ENCODE measurements around the gene RPS6KB2. TPM values are rescaled to one million over a fixed set of nuclear protein-coding genes. Genes with fewer than 3 reads are reported as not detected.

Gene RPS6KB2
- total RNA-seq, 4 donors from 2014 or later = 22.2 to 35.4 (median 27.0) TPM

DNA sequence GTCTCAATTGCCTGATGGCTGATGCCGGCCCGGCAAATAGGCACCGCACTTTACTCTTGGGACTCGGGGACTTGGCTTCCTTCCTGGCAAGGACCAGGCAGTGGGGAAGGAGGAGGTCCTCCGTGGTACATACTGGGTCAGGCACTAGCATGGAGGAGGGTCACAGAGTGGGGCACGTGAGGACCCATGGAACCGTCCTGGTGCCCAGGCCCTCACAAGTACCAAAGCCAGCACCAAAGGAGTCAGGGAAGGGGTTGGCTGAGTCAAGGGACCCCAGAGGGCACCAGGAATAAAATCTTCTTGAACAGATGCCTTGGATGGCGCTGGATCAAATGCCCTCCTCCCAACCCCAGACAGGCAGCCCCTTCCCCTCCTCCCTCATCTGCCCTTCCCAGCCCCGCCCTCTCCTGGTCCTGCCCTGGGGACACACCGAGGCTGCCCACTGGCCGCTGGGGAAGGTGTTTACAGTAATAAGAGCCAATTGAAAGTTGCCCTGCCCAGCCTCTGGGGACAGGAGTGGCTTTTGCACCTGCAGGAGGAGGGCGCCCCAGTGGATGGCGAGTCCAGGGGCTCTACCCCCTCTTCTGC is 18.4 kb upstream of the RPS6KB2 start:
- TF ChIP-seq, protein P1, sequence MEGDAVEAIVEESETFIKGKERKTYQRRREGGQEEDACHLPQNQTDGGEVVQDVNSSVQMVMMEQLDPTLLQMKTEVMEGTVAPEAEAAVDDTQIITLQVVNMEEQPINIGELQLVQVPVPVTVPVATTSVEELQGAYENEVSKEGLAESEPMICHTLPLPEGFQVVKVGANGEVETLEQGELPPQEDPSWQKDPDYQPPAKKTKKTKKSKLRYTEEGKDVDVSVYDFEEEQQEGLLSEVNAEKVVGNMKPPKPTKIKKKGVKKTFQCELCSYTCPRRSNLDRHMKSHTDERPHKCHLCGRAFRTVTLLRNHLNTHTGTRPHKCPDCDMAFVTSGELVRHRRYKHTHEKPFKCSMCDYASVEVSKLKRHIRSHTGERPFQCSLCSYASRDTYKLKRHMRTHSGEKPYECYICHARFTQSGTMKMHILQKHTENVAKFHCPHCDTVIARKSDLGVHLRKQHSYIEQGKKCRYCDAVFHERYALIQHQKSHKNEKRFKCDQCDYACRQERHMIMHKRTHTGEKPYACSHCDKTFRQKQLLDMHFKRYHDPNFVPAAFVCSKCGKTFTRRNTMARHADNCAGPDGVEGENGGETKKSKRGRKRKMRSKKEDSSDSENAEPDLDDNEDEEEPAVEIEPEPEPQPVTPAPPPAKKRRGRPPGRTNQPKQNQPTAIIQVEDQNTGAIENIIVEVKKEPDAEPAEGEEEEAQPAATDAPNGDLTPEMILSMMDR (IDR thresholded peaks at IDR 0.05; ENCODE audit: low read depth) = no peak

DNA sequence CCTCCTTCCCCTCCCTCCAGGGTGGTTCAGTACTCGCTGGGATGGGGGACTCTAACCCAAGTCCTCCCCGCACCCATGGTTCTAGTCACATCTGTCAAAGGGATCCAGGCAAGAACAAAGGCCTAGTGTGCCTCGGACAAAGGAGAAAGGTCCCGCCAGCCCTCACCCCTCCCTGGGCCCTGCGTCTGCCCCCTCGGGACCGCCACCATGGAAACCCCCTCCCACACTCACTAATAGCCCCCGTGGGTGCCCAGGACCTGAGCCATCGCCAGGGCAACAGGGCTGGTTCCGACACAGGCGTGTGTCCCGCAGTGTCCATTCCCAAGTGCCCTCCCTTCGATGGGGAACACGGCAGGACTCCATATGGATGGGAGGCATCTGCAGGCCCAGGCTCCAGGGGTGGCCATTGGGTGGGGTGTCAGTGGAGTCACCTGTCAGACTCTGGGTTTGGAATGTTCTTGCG is 17.9 kb upstream of the RPS6KB2 start:
- TF ChIP-seq, protein P1 (IDR thresholded peaks at IDR 0.05; ENCODE audit: low read depth) = no peak

DNA sequence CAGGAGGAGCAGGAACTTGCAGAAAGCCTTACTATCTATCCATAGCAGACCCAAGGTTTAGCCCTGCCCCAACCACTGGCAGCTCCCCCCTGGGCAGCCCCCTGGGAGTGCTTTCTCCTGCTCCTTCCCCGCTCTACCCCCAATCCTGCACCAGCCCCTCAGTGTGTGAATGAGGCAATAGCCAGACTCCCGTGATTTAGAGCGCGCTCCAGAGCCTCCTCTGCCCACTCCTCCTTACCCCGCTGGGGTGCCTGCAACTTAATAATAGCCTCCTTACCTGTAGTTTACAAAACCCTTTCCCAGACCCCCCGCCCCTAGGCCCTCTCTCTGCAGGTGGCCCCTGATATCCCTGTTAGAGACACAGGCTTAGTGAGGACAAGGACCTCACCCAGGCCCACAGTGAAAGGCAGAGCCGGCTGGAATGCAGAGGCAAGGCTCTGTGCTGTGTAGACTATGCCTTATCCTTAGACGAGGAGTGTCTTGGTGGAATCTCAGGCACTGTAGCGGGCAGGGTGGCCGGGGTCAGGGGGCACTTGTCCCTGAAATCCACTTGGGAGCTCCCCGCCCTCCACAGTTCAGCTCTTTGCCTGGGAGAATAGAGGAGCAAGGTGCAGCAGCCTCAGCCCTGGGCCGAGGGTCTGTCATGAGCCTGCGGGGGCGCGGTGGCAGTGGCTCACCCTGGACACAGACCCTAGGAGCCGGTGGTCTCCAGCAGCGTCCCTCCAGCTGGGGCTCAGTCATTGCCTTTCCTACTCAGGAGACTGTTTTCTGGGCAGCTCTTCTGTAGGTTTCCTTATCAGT is 17.1 kb upstream of the RPS6KB2 start:
- TF ChIP-seq, protein P1 (IDR thresholded peaks at IDR 0.05; ENCODE audit: low read depth) = no peak

DNA sequence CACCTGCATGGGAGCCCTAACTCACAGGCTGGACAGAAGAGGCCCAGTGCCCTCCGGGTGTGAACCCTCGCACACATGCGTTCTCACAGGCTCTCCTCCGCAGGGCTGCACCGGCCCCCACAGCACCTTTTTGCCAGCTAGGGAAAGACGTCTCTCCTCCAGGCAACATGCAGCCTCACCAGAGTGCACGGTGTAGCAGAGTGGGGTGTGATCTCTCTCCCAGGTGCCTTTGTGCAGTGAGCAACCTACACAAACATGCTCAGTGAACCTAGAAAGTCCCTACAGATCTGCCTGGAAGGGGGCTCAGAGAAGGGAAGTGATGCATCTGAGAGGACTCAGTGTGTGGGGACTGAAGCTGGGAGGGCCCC is 16.5 kb upstream of the RPS6KB2 start:
- TF ChIP-seq, protein P1 (IDR thresholded peaks at IDR 0.05; ENCODE audit: low read depth) = no peak

DNA sequence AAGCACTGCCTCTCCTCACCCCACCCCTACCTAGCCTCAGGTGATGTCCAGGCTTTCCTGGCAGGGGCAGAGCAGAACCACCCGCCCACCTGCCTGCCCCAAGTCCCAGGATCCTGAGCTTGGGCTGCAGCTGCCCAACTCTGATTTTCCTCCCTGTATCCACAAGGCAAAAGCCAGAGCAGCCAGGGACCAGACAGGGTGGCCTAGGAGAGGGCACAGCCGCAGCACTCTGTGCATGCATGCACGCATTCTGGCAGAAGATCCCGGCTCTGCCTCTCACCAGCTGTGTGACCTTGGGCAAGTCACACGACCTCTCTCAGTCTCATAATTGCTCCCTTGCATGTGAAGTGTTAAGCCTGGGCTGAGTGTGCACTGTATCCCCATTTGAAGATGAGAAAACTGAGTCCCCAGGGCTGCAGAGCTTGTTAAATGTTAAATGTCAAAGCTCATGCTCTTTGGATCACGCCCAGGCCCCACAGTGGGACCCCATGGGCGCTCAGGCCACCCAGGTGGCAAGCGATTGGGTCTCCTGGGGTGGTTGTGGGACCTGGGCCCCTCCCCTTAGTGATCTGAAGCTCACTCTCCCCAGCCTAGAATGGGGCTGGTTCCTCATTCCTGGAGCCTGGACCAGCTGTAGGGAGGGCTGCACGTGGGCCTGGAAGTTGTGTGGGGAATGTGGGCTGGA is 15.7 kb upstream of the RPS6KB2 start:
- TF ChIP-seq, protein P1 (IDR thresholded peaks at IDR 0.05; ENCODE audit: low read depth) = no peak

DNA sequence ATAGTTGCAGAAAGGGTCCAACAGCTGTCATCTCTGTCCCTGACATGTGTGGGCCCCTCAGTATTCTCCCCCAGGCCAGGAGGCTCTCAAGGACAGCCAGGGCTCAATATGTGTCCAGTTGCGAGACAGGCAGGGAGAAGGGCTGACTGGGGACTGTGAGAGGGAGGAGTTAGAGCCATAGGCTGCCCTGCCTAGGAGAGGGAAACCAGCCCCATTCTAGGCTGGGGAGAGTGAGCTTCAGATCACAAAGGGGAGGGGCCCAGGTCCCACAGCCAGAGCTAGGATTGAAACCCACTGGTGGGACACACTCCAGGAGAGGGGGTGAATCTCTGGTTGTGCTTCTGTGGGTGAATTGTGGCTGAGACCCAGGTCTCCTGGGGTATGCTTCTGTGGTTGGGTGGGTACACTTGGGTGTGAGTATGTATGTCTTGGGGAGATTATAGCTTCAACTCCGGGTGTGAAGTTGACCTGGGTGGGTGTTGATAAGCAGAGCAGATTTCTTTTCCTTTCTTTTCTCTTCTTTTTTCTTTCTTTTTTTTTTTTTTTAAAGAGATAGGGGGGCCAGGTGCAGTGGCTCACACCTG is 14.9 kb upstream of the RPS6KB2 start:
- TF ChIP-seq, protein P1 (IDR thresholded peaks at IDR 0.05; ENCODE audit: low read depth) = no peak

Measured in subcutaneous adipose tissue (tissue), 4 donors.